B cell (primary cell): ENCODE results near the gene ASNS.
"Not testable (repeated sequence)": the region's sequence is repeated elsewhere in the genome, so short reads cannot be mapped to it uniquely, and the experiment has no call there.

ENCODE experiments used
- EZH2 ChIP-seq: IDR thresholded peaks from 2 replicates; pipeline ENCODE4 v1.6.1; 2012; ENCODE audit warnings: borderline replicate concordance, low read depth, mild to moderate bottlenecking, moderate library complexity, low read length; ENCODE audit not compliant: insufficient read depth, poor library complexity, severe bottlenecking
- TF ChIP-seq, protein P1 (sequence below): fragments of 200-600 bp; IDR thresholded peaks from one replicate; pipeline ENCODE4 v1.8.0; 2022; ENCODE audit warnings: antibody characterized with exemption, mild to moderate bottlenecking

DNA sequence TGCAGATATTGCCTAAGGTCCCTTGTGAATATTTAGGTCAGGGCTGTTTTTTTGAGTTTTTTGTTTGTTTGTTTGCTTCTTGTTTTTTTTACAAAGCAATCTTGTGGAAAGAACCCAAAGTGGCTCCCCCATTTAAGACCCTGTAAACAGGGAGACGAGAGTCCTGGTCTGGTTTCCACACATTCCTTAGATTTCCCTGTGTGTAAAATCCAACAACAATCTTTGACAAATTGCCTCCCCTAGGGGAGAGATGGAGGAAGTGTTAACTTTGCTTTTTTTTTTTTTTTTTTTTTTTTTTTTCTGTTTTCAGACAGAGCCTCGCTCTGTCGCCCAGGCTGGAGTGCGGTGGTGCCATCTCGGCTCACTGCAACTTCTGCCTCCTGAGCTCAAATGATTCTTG, 40.1 kb upstream of the ASNS start:
- TF ChIP-seq, protein P1, sequence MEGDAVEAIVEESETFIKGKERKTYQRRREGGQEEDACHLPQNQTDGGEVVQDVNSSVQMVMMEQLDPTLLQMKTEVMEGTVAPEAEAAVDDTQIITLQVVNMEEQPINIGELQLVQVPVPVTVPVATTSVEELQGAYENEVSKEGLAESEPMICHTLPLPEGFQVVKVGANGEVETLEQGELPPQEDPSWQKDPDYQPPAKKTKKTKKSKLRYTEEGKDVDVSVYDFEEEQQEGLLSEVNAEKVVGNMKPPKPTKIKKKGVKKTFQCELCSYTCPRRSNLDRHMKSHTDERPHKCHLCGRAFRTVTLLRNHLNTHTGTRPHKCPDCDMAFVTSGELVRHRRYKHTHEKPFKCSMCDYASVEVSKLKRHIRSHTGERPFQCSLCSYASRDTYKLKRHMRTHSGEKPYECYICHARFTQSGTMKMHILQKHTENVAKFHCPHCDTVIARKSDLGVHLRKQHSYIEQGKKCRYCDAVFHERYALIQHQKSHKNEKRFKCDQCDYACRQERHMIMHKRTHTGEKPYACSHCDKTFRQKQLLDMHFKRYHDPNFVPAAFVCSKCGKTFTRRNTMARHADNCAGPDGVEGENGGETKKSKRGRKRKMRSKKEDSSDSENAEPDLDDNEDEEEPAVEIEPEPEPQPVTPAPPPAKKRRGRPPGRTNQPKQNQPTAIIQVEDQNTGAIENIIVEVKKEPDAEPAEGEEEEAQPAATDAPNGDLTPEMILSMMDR: not testable (repeated sequence)
- not testable (repeated sequence) for TF ChIP-seq EZH2
